HepG2 (cell line): ENCODE data around the gene SUPT6H. TPM values are rescaled to one million over a fixed set of nuclear protein-coding genes. Genes with fewer than 3 reads are reported as not detected.

Experiments used
- BATF2 ChIP-seq: sonication (generic); formaldehyde crosslinking; IDR thresholded peaks from 2 replicates; pipeline ENCODE4 v1.8.0; 2022; ENCODE audit warnings: mild to moderate bottlenecking, missing genetic modification reagents, moderate library complexity
- ERF ChIP-seq: IDR thresholded peaks from 2 replicates; pipeline ENCODE4 v1.6.1; 2018; ENCODE audit warnings: missing biosample characterization, missing genetic modification reagents
- ESRRA ChIP-seq: sonication (generic); formaldehyde crosslinking; IDR thresholded peaks from 2 replicates; pipeline ENCODE4 v1.5.1; 2020; ENCODE audit warnings: mild to moderate bottlenecking, low read depth, missing genetic modification reagents
- HES4 ChIP-seq: sonication (generic); formaldehyde crosslinking; IDR thresholded peaks from 2 replicates; pipeline ENCODE4 v1.9.0; 2021; ENCODE audit warnings: mild to moderate bottlenecking, missing genetic modification reagents, borderline replicate concordance
- HINFP ChIP-seq: sonication (generic); formaldehyde crosslinking; IDR thresholded peaks from 2 replicates; pipeline ENCODE4 v1.4.0; 2020; ENCODE audit warnings: low read depth, mild to moderate bottlenecking, missing genetic modification reagents
- NONO ChIP-seq, 2 experiments: fragments of 450-650 bp in 1 of 2; sonication (generic) in 1 of 2; formaldehyde crosslinking in 1 of 2; IDR thresholded peaks in 1 of 2; conservative IDR thresholded peaks in 1 of 2; 2 replicates each; pipeline versions ENCODE4 v1.6.1 to v1.8.0; 2017 to 2022; ENCODE audit warnings: mild to moderate bottlenecking in 1 of 2, missing genetic modification reagents in 1 of 2, moderate library complexity in 1 of 2
- SOX6 ChIP-seq, 2 experiments: fragments of 450-650 bp in 1 of 2; sonication (generic) in 1 of 2; formaldehyde crosslinking in 1 of 2; IDR thresholded peaks; 2 replicates each; pipeline versions ENCODE4 v1.4.0 to v1.6.1; 2017 to 2020; ENCODE audit warnings: antibody characterized with exemption in 1 of 2, mild to moderate bottlenecking in 1 of 2, missing genetic modification reagents in 1 of 2
- TFAP4 ChIP-seq: sonication (generic); IDR thresholded peaks from 2 replicates; pipeline ENCODE4 v1.6.1; 2016; ENCODE audit warnings: low read depth, borderline replicate concordance
- ZFP36L2 ChIP-seq: sonication (generic); formaldehyde crosslinking; IDR thresholded peaks from 2 replicates; pipeline ENCODE4 v1.4.0; 2020; ENCODE audit warnings: missing genetic modification reagents
- ZIK1 ChIP-seq: sonication (generic); formaldehyde crosslinking; IDR thresholded peaks from 2 replicates; pipeline ENCODE4 v1.5.0; 2020; ENCODE audit warnings: mild to moderate bottlenecking, low read depth, missing genetic modification reagents, borderline replicate concordance
- ZNF12 ChIP-seq: sonication (generic); formaldehyde crosslinking; IDR thresholded peaks from 2 replicates; pipeline ENCODE4 v1.5.0; 2020; ENCODE audit warnings: missing genetic modification reagents
- ZNF335 ChIP-seq: sonication (generic); formaldehyde crosslinking; IDR thresholded peaks from 2 replicates; pipeline ENCODE4 v1.4.0; 2020; ENCODE audit warnings: missing genetic modification reagents
- ZNF451 ChIP-seq: sonication (generic); formaldehyde crosslinking; IDR thresholded peaks from 2 replicates; pipeline ENCODE4 v1.5.0; 2020; ENCODE audit warnings: mild to moderate bottlenecking, missing genetic modification reagents
- ZNF484 ChIP-seq: sonication (generic); formaldehyde crosslinking; IDR thresholded peaks from 2 replicates; pipeline ENCODE4 v1.5.1; 2020; ENCODE audit warnings: mild to moderate bottlenecking, low read depth, missing genetic modification reagents, borderline replicate concordance
- ZNF546 ChIP-seq: sonication (generic); formaldehyde crosslinking; conservative IDR thresholded peaks from 2 replicates; pipeline ENCODE4 v1.8.1; 2023; ENCODE audit warnings: mild to moderate bottlenecking, missing genetic modification reagents
- polyA plus RNA-seq, 8 experiments: library from polyadenylated mRNA; depleted of rRNA in 3 of 8; stranded (reverse) in 7 of 8; unstranded in 1 of 8; fragments of >200 nt; fragmentation: Illumina TruSeq in 4 of 8; extraction: Trizol in 4 of 8; gene quantifications; 2 replicates each; pipeline versions ENCODE4 v1.2.1 to v1.2.3, GENCODE V29; 2011 to 2016; ENCODE audit warnings: low read depth in 4 of 8, missing spikeins in 1 of 8, mixed read lengths in 1 of 8; ENCODE audit not compliant: insufficient read depth in 1 of 8
- total RNA-seq, 5 experiments: library from RNA; depleted of rRNA; stranded (reverse); fragments of >200 nt; fragmentation: Illumina TruSeq; extraction: Trizol; gene quantifications; 2 replicates each; pipeline ENCODE4 v1.2.3, GENCODE V29; 2016; ENCODE audit warnings: low read depth in 1 of 5
- TF ChIP-seq, protein P1 (sequence below): sonication (generic); formaldehyde crosslinking; IDR thresholded peaks from 2 replicates; pipeline ENCODE4 v1.4.0; 2020; ENCODE audit warnings: low read depth, missing genetic modification reagents
- TF ChIP-seq, protein P2 (sequence below): IDR thresholded peaks from 2 replicates; pipeline ENCODE4 v1.6.1; 2012; ENCODE audit warnings: low read length, improper control_type of control experiment

The SUPT6H gene
- total and polyA plus RNA-seq, 2 of the 13 experiments (the other 11 are each of a cell fraction or from before 2014, with no cell fraction given) = 32.7 to 39.9 TPM

DNA sequence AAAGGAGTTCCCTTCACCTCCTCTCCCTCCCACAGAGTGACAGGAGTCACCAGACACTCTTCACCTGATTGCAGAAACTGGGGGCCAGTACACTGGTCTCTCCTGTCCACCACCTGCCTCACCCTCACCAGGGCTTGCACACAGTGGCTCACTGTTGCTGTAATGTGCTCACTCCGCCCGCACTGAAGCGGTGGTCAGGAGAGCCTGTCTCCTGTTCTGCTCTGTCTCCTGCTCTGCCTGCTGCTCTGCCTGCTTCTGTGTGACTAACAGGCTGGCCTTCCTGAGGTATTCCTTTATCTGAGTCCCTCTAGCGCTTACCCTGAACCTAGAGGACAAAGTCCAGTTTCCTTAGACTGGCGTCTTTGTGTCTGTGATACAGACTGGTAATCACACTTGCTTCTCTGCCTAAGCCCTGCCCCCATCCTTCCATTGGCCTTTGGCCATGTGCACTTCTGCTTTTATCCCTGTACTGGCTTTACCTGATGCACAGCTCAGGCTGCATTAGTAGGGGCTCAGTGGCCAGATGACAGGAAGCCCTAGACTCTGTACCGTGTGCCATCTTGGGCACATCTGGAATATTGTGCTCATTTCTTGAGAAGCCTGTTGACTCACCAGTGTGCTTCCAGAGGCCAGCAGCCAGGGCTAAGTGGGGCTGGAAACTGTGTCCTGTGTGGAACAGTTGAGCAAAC, 36.4 kb downstream of the SUPT6H start (continued):
- TF ChIP-seq TFAP4 (peak; percentile 40; the same call in 1 of the 2 replicates), ZIK1 (CRISPR knock-in tag) (peak; percentile 34; the same call in 1 of the 2 replicates), SOX6 (IDR thresholded peaks at IDR 0.05) (no peak), SOX6 (CRISPR knock-in tag; IDR thresholded peaks at IDR 0.05) (peak; percentile 94), ZNF484 (CRISPR knock-in tag) (no peak), ZNF12 (CRISPR knock-in tag) (peak; percentile 82; the same call in 1 of the 2 replicates), ERF (CRISPR knock-in tag) (peak; percentile 83), ZNF451 (no peak; the same call in 1 of the 2 replicates), HINFP (peak; percentile 77; the same call in 1 of the 2 replicates), ZNF546 (CRISPR knock-in tag) (no peak), ZNF335 (CRISPR knock-in tag) (peak; percentile 90), NONO (IDR thresholded peaks at IDR 0.05) (no peak), NONO (CRISPR knock-in tag; conservative IDR thresholded peaks at IDR 0.05) (peak; percentile 91), BATF2 (peak; percentile 82; the same call in 1 of the 2 replicates), HES4 (CRISPR knock-in tag) (no peak), ESRRA (CRISPR knock-in tag) (0 out of 2 replicates have a peak, but pooled peaks have one; percentile 66), ZFP36L2 (no peak)
- TF ChIP-seq, protein P1, sequence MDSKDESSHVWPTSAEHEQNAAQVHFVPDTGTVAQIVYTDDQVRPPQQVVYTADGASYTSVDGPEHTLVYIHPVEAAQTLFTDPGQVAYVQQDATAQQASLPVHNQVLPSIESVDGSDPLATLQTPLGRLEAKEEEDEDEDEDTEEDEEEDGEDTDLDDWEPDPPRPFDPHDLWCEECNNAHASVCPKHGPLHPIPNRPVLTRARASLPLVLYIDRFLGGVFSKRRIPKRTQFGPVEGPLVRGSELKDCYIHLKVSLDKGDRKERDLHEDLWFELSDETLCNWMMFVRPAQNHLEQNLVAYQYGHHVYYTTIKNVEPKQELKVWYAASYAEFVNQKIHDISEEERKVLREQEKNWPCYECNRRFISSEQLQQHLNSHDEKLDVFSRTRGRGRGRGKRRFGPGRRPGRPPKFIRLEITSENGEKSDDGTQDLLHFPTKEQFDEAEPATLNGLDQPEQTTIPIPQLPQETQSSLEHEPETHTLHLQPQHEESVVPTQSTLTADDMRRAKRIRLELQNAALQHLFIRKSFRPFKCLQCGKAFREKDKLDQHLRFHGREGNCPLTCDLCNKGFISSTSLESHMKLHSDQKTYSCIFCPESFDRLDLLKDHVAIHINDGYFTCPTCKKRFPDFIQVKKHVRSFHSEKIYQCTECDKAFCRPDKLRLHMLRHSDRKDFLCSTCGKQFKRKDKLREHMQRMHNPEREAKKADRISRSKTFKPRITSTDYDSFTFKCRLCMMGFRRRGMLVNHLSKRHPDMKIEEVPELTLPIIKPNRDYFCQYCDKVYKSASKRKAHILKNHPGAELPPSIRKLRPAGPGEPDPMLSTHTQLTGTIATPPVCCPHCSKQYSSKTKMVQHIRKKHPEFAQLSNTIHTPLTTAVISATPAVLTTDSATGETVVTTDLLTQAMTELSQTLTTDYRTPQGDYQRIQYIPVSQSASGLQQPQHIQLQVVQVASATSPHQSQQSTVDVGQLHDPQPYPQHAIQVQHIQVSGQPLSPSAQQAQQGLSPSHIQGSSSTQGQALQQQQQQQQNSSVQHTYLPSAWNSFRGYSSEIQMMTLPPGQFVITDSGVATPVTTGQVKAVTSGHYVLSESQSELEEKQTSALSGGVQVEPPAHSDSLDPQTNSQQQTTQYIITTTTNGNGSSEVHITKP (CRISPR knock-in tag) = peak; percentile 52; the same call in 1 of the 2 replicates
- TF ChIP-seq, protein P2, sequence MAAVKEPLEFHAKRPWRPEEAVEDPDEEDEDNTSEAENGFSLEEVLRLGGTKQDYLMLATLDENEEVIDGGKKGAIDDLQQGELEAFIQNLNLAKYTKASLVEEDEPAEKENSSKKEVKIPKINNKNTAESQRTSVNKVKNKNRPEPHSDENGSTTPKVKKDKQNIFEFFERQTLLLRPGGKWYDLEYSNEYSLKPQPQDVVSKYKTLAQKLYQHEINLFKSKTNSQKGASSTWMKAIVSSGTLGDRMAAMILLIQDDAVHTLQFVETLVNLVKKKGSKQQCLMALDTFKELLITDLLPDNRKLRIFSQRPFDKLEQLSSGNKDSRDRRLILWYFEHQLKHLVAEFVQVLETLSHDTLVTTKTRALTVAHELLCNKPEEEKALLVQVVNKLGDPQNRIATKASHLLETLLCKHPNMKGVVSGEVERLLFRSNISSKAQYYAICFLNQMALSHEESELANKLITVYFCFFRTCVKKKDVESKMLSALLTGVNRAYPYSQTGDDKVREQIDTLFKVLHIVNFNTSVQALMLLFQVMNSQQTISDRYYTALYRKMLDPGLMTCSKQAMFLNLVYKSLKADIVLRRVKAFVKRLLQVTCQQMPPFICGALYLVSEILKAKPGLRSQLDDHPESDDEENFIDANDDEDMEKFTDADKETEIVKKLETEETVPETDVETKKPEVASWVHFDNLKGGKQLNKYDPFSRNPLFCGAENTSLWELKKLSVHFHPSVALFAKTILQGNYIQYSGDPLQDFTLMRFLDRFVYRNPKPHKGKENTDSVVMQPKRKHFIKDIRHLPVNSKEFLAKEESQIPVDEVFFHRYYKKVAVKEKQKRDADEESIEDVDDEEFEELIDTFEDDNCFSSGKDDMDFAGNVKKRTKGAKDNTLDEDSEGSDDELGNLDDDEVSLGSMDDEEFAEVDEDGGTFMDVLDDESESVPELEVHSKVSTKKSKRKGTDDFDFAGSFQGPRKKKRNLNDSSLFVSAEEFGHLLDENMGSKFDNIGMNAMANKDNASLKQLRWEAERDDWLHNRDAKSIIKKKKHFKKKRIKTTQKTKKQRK = no peak
